H1 (cell line): ENCODE data around the gene SLFN12L. TPM values are rescaled to one million over a fixed set of nuclear protein-coding genes. Genes with fewer than 3 reads are reported as not detected.

Experiments used
- CTCF ChIA-PET: fragments of 300-600 bp; sonication (Branson Sonifier 250); formaldehyde crosslinking; loops from one replicate; lab custom pipeline; 2021; ENCODE audit not compliant: partially characterized antibody; lab: Charles Lee
- POLR2A ChIA-PET: fragments of 300-600 bp; sonication (Branson Sonifier 250); formaldehyde crosslinking; loops from one replicate; lab custom pipeline; 2021; ENCODE audit warnings: inconsistent platforms; ENCODE audit not compliant: partially characterized antibody; lab: Charles Lee
- DNase-seq, 2 experiments: peaks; one replicate each; pipeline versions ENCODE4 v3.0.0 to v3.0.0-alpha.2; 2010 to 2022; ENCODE audit warnings: low spot score in 2 of 2, low read depth in 1 of 2, mixed read lengths in 1 of 2
- FAIRE-seq: peaks from 2 replicates; lab custom pipeline; 2011; peaks lifted over from hg19 to GRCh38; lab: Jason Lieb, UNC
- H2AFZ ChIP-seq: 2 replicates; pipeline ENCODE4 v1.8.1; 2012; ENCODE audit warnings: low read length, inconsistent platforms
- H2AK5ac ChIP-seq: 2 replicates; pipeline ENCODE4 v1.6.1; 2013; ENCODE audit warnings: low read depth, low read length
- H2BK120ac ChIP-seq: replicated peaks from 2 replicates; pipeline ENCODE3; 2013; ENCODE audit warnings: low read depth, low read length, inconsistent platforms
- H2BK12ac ChIP-seq: 2 replicates; pipeline ENCODE4 v1.6.1; 2013; ENCODE audit warnings: low read depth, low read length
- H2BK15ac ChIP-seq: 2 replicates; pipeline ENCODE4 v1.6.1; 2013; ENCODE audit warnings: low read length
- H2BK20ac ChIP-seq: 2 replicates; pipeline ENCODE4 v1.6.1; 2013; ENCODE audit warnings: low read length
- H2BK5ac ChIP-seq: 2 replicates; pipeline ENCODE4 v1.6.1; 2013; ENCODE audit warnings: low read depth, low read length
- H3K14ac ChIP-seq: 2 replicates; pipeline ENCODE4 v1.6.1; 2013; ENCODE audit warnings: inconsistent platforms; ENCODE audit not compliant: insufficient read length
- H3K18ac ChIP-seq: 2 replicates; pipeline ENCODE4 v1.6.1; 2013; ENCODE audit warnings: low read length; ENCODE audit errors: extremely low read depth
- H3K23ac ChIP-seq: 2 replicates; pipeline ENCODE4 v1.6.1; 2013; ENCODE audit warnings: inconsistent platforms; ENCODE audit not compliant: insufficient read length
- H3K23me2 ChIP-seq: 2 replicates; pipeline ENCODE4 v1.6.1; 2013; ENCODE audit warnings: low read depth, low read length
- H3K27ac ChIP-seq: 2 replicates; pipeline ENCODE4 v1.6.1; 2011; ENCODE audit warnings: low read depth, low read length, inconsistent platforms
- H3K27me3 ChIP-seq, 4 experiments: replicated peaks in 1 of 4; 1 replicate in 1 of 4; 2 replicates in 3 of 4; pipeline versions ENCODE4 v1.6.1 to v1.8.1; 2011 to 2013; ENCODE audit warnings: low read length in 3 of 4, mild to moderate bottlenecking in 3 of 4, inconsistent platforms in 2 of 4, mixed read lengths in 2 of 4, moderate library complexity in 1 of 4; ENCODE audit not compliant: control insufficient read depth in 3 of 4, insufficient read depth in 3 of 4; ENCODE audit errors: extremely low read depth in 1 of 4
- H3K36me3 ChIP-seq, 4 experiments: 2 replicates each; pipeline versions ENCODE4 v1.6.1 to v1.8.1; 2011 to 2013; ENCODE audit warnings: mild to moderate bottlenecking in 4 of 4, low read length in 3 of 4, moderate library complexity in 2 of 4, control low read depth in 1 of 4, inconsistent platforms in 1 of 4; ENCODE audit not compliant: insufficient read depth in 4 of 4, control insufficient read depth in 2 of 4
- H3K4ac ChIP-seq: replicated peaks from 2 replicates; pipeline ENCODE3; 2013; ENCODE audit warnings: low read length, low read depth, mixed read lengths, inconsistent platforms; ENCODE audit not compliant: insufficient read length
- H3K4me1 ChIP-seq, 4 experiments: replicated peaks in 1 of 4; 1 replicate in 1 of 4; 2 replicates in 3 of 4; pipeline versions ENCODE4 v1.6.1 to v1.8.1; 2011 to 2013; ENCODE audit warnings: low read length in 3 of 4, inconsistent platforms in 2 of 4, mixed read lengths in 1 of 4; ENCODE audit not compliant: insufficient read depth in 4 of 4, control insufficient read depth in 3 of 4
- H3K4me2 ChIP-seq, 2 experiments: 2 replicates each; pipeline versions ENCODE4 v1.6.1 to v1.8.1; 2011 to 2013; ENCODE audit warnings: low read depth in 2 of 2, low read length in 2 of 2, control low read depth in 1 of 2, inconsistent platforms in 1 of 2, mild to moderate bottlenecking in 1 of 2; ENCODE audit not compliant: insufficient read depth in 1 of 2
- H3K4me3 ChIP-seq, 4 experiments: fragments of 200-600, 300-600 bp in 1 of 4; sonication (generic), shearing (Covaris generic), sonication (Bioruptor Twin) in 1 of 4; 2 replicates each; pipeline versions ENCODE4 v1.5.1 to v1.8.1; 2011 to 2016; ENCODE audit warnings: low read length in 4 of 4, low read depth in 3 of 4, control low read depth in 2 of 4, inconsistent platforms in 2 of 4, mild to moderate bottlenecking in 2 of 4, mixed read lengths in 1 of 4, moderate library complexity in 1 of 4; ENCODE audit not compliant: insufficient read depth in 2 of 4; ENCODE audit errors: extremely low read depth in 1 of 4
- H3K56ac ChIP-seq: replicated peaks from 2 replicates; pipeline ENCODE3; 2013; ENCODE audit warnings: low read depth, mild to moderate bottlenecking, mixed read lengths, low read length, inconsistent platforms; ENCODE audit not compliant: insufficient read length
- H3K79me1 ChIP-seq: 2 replicates; pipeline ENCODE4 v1.6.1; 2013; ENCODE audit warnings: low read depth, low read length, control low read depth
- H3K79me2 ChIP-seq, 2 experiments: 2 replicates each; pipeline versions ENCODE4 v1.6.1 to v1.8.1; 2012 to 2013; ENCODE audit warnings: low read length in 2 of 2, mild to moderate bottlenecking in 2 of 2, inconsistent platforms in 1 of 2; ENCODE audit not compliant: insufficient read depth in 2 of 2, control insufficient read depth in 1 of 2
- H3K9ac ChIP-seq, 4 experiments: replicated peaks in 1 of 4; 1 replicate in 1 of 4; 2 replicates in 3 of 4; pipeline versions ENCODE4 v1.6.1 to v1.8.1; 2011 to 2013; ENCODE audit warnings: low read depth in 3 of 4, low read length in 3 of 4, control low read depth in 2 of 4, mild to moderate bottlenecking in 2 of 4, moderate library complexity in 2 of 4, inconsistent platforms in 1 of 4; ENCODE audit errors: extremely low read depth in 1 of 4
- H3K9me3 ChIP-seq, 2 experiments: 2 replicates each; pipeline versions ENCODE4 v1.6.1 to v1.8.1; 2012 to 2013; ENCODE audit warnings: mild to moderate bottlenecking in 2 of 2, moderate library complexity in 2 of 2, control low read depth in 1 of 2, inconsistent platforms in 1 of 2, low read depth in 1 of 2, low read length in 1 of 2, mixed read lengths in 1 of 2; ENCODE audit not compliant: insufficient read depth in 2 of 2
- H4K20me1 ChIP-seq, 2 experiments: replicated peaks in 1 of 2; 2 replicates each; pipeline versions ENCODE3 to v1.8.1; 2011 to 2013; ENCODE audit warnings: inconsistent platforms in 2 of 2, low read length in 2 of 2, mild to moderate bottlenecking in 1 of 2; ENCODE audit not compliant: insufficient read depth in 2 of 2, control insufficient read depth in 1 of 2
- H4K5ac ChIP-seq: 2 replicates; pipeline ENCODE4 v1.6.1; 2013; ENCODE audit warnings: low read length, low read depth, mixed read lengths, inconsistent platforms; ENCODE audit not compliant: insufficient read length
- H4K8ac ChIP-seq: 2 replicates; pipeline ENCODE4 v1.8.0; 2013; ENCODE audit warnings: mild to moderate bottlenecking, moderate library complexity, low read length, inconsistent platforms; ENCODE audit not compliant: insufficient read depth; ENCODE audit errors: extremely low read depth
- H4K91ac ChIP-seq: replicated peaks from 2 replicates; pipeline ENCODE3; 2013; ENCODE audit warnings: low read length, mixed read lengths, inconsistent platforms; ENCODE audit not compliant: insufficient read length
- ASH2L ChIP-seq: fragments of 200-600, 300-600 bp; sonication (generic); IDR thresholded peaks from one replicate; pipeline ENCODE4 v1.7.1; 2017; ENCODE audit warnings: low read length
- CTBP2 ChIP-seq: IDR thresholded peaks from 2 replicates; pipeline ENCODE4 v1.7.0; 2011; ENCODE audit warnings: borderline replicate concordance, mild to moderate bottlenecking, moderate library complexity, mixed read lengths, low read length; ENCODE audit not compliant: insufficient read depth, insufficient read length
- JUN ChIP-seq: IDR thresholded peaks from 2 replicates; pipeline ENCODE4 v1.6.1; 2011; ENCODE audit warnings: low read depth, mild to moderate bottlenecking, improper control_type of control experiment, low read length
- WGBS, 2 experiments: shearing (Covaris generic) in 1 of 2; methylation state at CpG; one replicate each; pipeline versions ENCODE4 v1.1.6 to v1.1.7; 2013 to 2015; ENCODE audit warnings: low lambda C conversion rate in 2 of 2, mixed read lengths in 2 of 2, inconsistent platforms in 1 of 2, low coverage in 1 of 2, missing lambda C conversion rate in 1 of 2; ENCODE audit not compliant: insufficient replicate concordance in 2 of 2, insufficient coverage in 1 of 2, insufficient read length in 1 of 2; ENCODE audit errors: extremely low coverage in 1 of 2, missing lambda C conversion rate in 1 of 2; 5-methylcytosine and 5-hydroxymethylcytosine counted together
- polyA plus RNA-seq, 7 experiments: library from polyadenylated mRNA; depleted of rRNA in 3 of 7; stranded (reverse) in 5 of 7; unstranded in 2 of 7; fragments of >200 nt in 5 of 7; fragments of 200-250 nt in 2 of 7; gene quantifications; 1 replicate in 5 of 7; 2 replicates in 1 of 7; 4 replicates in 1 of 7; pipeline versions ENCODE4 v1.2.1 to v1.2.3, GENCODE V29; 2011 to 2013; ENCODE audit warnings: missing spikeins in 2 of 7, mixed read lengths in 2 of 7
- total RNA-seq: library from RNA; stranded (reverse); fragmentation: NEBNext Ultra II Directional; extraction: Animal tissue kit (Norgen Biotek cat#: 25700); gene quantifications from 2 replicates; pipeline ENCODE4 v1.2.1, GENCODE V29; 2021

Gene SLFN12L
- total and polyA plus RNA-seq, 2 of the 8 experiments (the other 6 are each of a cell fraction or from before 2014, with no cell fraction given) = not detected

- 0 out of 7 replicates have a peak, but pooled peaks cover 0 to 2% (median 0%) of the 10 kb centered on the region in 4 experiments for H3K27me3 ChIP-seq
- H2BK12ac ChIP-seq = no peak overlapping the region
- H2AK5ac ChIP-seq = no peak overlapping the region
- peaks cover 2 to 3% of the 10 kb centered on the region in 2 experiments; a peak in 3 of 4 replicates for H3K9me3 ChIP-seq
- H3K36me3 ChIP-seq = no peaks in the 10 kb centered on the region
- TF ChIP-seq CTBP2 (no peak), ASH2L (no peak), JUN (no peak)
- no peak overlapping the region for H3K23ac ChIP-seq
- H4K5ac ChIP-seq = no peak overlapping the region
- H3K9ac ChIP-seq = no peak overlapping the region
- no peaks in the 10 kb centered on the region for H3K4me1 ChIP-seq
- no peaks in the 10 kb centered on the region for H3K23me2 ChIP-seq
- no peak overlapping the region for H2BK20ac ChIP-seq
- no peak overlapping the region for H3K4ac ChIP-seq
- H4K91ac ChIP-seq = no peak overlapping the region
- no peak overlapping the region for H2BK15ac ChIP-seq
- H3K56ac ChIP-seq = no peak overlapping the region
- H3K79me2 ChIP-seq = no peaks in the 10 kb centered on the region
- no peak overlapping the region for H3K4me3 ChIP-seq
- H4K20me1 ChIP-seq = no peaks in the 10 kb centered on the region
- CTCF ChIA-PET = no interaction called here
- DNase-seq (no peak), FAIRE-seq (no peak)
- H3K18ac ChIP-seq = no peak overlapping the region
- H3K14ac ChIP-seq = no peak overlapping the region
- H3K79me1 ChIP-seq = no peaks in the 10 kb centered on the region
- H2BK5ac ChIP-seq = no peak overlapping the region
- H2BK120ac ChIP-seq = no peak overlapping the region
- no peak overlapping the region for H4K8ac ChIP-seq
- no peak overlapping the region for H2AFZ ChIP-seq
- WGBS, 2 experiments = 86% methylated on average over 2 of the region's 2 CpGs; no CpG with 5 or more reads in 1 of the 2 experiments
- H3K27ac ChIP-seq = no peak overlapping the region
- H3K4me2 ChIP-seq = no peak overlapping the region
- POLR2A ChIA-PET = no interaction called here
Observed at GRCh38 chr17:35510052-35510451, 27.4 kb downstream of the SLFN12L start.
